ENCODE results near the gene ARHGAP40.

DNA sequence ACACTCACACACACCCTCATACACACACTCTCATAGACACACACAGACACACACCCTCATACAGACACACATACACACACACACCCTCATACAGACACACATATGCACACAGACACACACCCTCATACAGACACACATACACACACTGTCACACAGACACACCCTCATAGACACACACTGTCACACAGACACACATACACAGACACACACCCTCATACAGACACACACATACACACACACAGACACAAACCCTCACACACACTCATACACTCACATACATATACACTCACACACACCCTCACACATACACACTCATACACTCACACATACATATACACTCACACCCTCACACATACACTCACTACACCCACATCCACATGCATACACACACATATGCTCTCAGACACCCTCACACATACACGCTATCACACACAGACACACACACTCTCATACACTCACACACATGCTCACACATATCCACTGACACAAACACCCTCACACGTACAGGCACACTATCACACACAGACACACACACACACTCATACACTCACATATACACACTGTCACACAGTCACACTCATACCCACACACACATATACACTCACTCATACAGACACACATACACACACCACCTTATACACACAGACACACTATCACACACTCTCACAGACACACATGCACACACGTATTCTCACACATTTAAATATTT, 11.5 kb upstream of the ARHGAP40 start:
- TF ChIP-seq, protein P1, sequence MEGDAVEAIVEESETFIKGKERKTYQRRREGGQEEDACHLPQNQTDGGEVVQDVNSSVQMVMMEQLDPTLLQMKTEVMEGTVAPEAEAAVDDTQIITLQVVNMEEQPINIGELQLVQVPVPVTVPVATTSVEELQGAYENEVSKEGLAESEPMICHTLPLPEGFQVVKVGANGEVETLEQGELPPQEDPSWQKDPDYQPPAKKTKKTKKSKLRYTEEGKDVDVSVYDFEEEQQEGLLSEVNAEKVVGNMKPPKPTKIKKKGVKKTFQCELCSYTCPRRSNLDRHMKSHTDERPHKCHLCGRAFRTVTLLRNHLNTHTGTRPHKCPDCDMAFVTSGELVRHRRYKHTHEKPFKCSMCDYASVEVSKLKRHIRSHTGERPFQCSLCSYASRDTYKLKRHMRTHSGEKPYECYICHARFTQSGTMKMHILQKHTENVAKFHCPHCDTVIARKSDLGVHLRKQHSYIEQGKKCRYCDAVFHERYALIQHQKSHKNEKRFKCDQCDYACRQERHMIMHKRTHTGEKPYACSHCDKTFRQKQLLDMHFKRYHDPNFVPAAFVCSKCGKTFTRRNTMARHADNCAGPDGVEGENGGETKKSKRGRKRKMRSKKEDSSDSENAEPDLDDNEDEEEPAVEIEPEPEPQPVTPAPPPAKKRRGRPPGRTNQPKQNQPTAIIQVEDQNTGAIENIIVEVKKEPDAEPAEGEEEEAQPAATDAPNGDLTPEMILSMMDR (IDR thresholded peaks at IDR 0.05) = no peak
- TF ChIP-seq POLR2A (IDR thresholded peaks at IDR 0.05) = no peak

Measured in tibial nerve (tissue), 3 donors.